Activated CD8-positive, alpha-beta memory T cell treated with anti-CD3 and anti-CD28 coated beads, Interleukin-2, amount 50 U/mL, for 48 hours (primary cell): ENCODE results near the gene DQX1.
"Not testable (repeated sequence)": the region's sequence is repeated elsewhere in the genome, so short reads cannot be mapped to it uniquely, and the experiment has no call there.

ENCODE experiments used
- DNase-seq: peaks from one replicate; pipeline ENCODE4 v3.0.0-alpha.2; 2020

Gene DQX1, protein sequence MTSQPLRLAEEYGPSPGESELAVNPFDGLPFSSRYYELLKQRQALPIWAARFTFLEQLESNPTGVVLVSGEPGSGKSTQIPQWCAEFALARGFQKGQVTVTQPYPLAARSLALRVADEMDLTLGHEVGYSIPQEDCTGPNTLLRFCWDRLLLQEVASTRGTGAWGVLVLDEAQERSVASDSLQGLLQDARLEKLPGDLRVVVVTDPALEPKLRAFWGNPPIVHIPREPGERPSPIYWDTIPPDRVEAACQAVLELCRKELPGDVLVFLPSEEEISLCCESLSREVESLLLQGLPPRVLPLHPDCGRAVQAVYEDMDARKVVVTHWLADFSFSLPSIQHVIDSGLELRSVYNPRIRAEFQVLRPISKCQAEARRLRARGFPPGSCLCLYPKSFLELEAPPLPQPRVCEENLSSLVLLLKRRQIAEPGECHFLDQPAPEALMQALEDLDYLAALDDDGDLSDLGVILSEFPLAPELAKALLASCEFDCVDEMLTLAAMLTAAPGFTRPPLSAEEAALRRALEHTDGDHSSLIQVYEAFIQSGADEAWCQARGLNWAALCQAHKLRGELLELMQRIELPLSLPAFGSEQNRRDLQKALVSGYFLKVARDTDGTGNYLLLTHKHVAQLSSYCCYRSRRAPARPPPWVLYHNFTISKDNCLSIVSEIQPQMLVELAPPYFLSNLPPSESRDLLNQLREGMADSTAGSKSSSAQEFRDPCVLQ

DNA sequence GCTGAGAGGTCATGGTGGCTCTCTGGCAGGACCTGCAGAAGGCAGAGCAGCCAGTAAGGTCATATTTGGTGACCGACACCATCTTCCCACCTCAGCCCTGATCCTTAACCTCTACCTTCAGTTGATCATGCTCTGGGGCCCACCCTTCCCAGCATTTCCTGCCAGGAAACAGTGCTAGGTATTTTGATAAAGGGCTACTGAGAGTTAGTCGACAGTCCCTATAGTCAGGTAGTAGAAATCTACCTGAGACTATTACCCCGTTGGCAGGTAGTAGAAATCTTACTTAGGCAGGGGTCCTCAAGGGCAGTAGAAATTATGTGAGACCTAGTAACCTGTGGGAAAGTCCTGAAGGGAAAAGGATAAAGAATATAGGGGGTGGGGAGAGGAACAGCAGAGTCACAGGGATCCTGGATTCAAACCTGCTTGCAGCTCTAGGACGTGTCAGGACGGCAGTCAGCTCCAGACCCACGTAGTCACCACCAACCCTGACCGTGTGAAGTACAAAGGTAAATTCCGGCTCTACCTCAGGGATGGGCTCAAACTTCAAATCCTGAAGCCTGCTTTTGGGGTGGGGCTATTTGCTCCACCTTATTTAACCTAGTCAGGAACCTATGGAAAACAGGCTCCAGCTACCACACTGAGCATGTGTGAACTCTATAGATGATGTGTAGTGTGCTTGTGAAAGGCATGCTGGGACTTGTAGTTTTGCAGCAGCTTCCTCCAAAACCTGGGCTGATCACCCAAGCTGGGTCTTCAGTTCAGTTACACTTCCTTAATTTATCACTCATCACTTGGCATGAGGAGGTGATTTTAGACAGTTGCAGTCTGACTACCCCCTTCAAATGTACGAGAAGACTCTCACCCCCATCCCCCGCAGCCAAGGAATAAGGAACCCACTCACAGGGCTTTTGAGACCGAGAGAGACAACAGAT is at the start of gene DQX1:
Gene DQX1 (minus strand): TSS at position 515 of the 932 bp plus-strand sequence. CDS start 502 bp downstream, at position 13.
- no peak for DNase-seq

GRCh38 chr2:74575320-74575719 is 49.3 kb upstream of the DQX1 start:
- DNase-seq, result no peak

DNA sequence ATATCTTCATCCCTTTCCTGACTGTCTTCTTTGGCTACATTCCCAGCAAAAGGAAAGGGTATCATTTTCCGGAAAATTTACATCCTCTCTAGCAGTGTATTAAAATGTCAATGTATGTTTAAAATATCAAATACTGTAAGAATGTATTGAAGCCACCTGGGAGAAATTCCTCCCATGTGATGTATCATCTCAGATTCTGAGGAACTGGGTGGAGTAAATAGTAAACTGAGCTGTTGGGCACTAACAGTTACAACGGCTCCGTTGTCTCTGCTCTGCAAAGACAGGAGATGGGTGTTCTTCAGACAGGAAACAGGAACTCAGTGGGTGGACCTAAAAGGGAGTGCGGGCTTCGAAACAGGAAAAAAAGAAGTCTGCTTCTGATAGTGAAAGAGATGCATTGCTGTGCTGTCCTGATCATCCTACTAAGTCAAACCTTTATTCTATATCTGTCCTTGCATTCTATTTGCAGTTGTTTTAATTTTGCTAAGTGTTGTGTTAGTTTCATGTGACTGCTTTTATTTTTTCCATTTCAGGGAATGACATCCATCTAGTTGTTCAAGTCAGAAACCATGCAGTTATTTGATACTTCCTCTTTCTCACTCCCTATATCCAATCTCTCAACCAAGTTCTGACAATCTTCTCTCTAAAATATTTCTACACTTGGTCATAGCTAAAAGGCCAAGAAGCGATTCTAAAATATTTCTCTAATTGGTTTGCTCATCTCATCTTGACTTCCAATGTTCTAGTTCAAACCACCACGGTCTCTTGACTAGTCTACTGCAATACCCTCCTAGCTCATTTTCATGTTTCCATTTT is 47.9 kb upstream of the DQX1 start:
- no peak for DNase-seq

- no peak for DNase-seq
Measured at GRCh38 chr2:74572178-74572925, 46.3 kb upstream of the DQX1 start.

- DNase-seq, result no peak
Measured at GRCh38 chr2:74571058-74571457, 45.0 kb upstream of the DQX1 start.

- no peak for DNase-seq
Measured at GRCh38 chr2:74569686-74570085, 43.7 kb upstream of the DQX1 start.

GRCh38 chr2:74567881-74568280 is 41.9 kb upstream of the DQX1 start:
- DNase-seq, result no peak

- DNase-seq, result no peak
Measured at GRCh38 chr2:74566754-74567085, 40.7 kb upstream of the DQX1 start.

DNA sequence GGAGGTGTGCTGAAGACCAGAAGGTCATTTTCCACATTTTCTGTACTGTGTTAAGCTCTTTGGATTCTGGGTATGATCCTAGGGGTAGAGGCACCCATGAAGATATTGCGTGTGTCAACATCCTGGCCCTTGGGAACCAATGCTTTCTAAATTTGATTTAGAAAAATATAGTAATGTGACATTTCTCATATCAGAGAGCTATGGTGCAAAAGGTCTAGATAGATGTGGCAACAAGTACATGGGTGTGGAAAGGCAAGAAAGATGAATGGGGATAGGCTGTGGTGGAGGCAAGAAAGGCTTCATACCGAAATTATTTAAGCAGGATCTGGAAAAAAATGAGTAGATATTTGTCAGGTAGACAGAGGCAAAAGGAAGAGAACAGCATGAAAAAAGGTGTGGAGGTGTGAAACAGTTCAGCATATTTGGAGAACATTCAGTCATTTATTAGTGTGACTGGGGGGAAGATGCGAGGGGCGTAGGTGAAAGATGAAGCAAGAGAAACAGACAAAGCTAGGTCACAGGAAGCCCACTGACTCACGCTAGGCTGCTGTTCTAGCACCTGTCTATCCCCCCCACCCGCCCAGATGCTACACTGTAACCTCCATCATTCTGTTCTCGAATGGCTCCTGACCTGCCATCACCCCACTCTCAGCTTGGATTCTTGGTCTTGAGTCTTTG is 40.2 kb upstream of the DQX1 start:
- DNase-seq, result no peak

- DNase-seq, result no peak
Measured at GRCh38 chr2:74564222-74564621, 38.2 kb upstream of the DQX1 start.

DNA sequence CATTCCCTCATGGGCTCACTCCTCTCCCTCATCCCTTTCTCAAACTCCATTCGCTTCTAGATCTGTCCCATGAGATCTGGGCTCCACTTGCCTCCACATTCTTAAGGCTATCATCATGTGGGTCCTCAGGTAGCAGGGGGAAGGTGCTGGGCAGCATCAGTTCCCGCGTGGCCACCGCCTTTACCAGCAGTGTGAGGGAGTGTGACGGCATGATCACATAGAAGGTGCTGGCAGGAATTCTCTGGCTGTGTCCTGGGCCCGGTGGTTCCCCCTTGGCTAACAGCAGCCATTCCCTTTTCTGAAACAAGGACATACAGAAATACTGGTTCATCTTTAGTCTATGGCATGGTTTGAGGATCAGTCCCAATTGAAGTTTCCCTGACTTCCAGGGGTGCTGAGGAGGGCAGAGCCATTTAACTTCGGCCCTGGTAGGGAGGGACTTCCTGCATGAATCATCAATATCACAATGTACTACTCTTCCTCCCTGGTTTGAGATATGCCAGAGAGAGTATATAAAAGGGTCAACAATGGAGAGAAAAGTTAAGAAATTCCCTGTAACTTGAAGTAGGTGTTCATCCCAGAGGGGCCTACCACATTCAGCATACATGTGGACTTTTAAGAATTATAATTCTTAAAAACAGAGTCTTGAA is 36.2 kb upstream of the DQX1 start:
- no peak for DNase-seq

DNA sequence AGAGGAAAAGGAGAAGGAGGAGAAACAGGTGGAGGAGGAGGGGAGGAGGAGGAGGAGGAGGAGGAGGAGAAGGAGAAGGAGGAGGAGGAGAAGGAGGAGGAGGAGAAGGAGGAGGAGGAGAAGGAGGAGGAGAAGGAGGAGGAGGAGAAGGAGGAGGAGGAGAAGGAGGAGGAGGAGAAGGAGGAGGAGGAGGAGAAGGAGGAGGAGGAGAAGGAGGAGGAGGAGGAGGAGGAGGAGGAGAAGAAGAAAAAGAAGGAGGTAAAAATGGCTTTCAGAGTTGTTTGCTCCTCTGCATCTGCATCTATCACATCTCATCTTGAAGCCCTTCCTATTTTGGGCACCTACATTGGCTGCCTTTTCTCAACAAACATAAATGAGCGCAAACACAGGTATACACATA is 35.0 kb upstream of the DQX1 start:
- not testable (repeated sequence) for DNase-seq

DNA sequence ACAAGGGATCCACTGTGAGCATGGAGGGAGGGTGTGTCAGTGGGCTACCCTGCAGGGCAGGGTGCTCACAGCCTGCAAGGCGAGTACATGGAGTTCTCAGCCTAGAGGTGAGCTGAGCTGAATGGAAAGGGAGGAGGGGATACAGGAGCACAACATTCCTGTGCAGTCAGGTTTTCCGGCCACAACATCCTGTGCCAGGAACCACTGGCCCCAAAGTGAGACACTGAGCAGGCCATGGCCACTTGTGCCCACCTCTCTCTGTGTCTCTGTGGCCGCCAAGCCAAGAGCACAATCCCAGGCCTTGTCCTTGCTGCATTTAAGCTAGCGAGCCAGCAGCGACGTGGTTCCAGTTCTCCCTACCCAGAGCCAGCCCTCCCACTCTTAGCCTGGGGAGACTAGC is 34.6 kb upstream of the DQX1 start:
- no peak for DNase-seq

DNA sequence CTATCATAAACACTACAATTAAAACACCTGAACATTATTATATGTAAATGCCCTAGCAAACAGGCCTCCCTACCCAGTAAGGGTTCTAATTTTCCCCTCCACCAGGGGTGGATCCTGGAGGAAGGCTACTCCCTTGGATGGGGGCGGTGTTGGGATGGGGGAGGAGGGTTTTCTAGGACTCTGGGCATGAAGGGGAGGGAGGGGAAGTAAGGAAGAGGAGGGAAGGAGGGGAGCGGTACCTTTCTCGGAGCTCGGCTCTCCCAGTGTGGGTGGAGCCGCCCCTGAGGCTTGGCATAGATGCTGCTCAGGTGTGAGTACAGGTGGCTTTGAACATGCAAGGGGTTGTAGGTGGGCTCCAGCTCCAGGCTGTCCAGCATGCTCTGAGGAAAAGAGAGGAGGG is 33.9 kb upstream of the DQX1 start:
- DNase-seq, result no peak

DNA sequence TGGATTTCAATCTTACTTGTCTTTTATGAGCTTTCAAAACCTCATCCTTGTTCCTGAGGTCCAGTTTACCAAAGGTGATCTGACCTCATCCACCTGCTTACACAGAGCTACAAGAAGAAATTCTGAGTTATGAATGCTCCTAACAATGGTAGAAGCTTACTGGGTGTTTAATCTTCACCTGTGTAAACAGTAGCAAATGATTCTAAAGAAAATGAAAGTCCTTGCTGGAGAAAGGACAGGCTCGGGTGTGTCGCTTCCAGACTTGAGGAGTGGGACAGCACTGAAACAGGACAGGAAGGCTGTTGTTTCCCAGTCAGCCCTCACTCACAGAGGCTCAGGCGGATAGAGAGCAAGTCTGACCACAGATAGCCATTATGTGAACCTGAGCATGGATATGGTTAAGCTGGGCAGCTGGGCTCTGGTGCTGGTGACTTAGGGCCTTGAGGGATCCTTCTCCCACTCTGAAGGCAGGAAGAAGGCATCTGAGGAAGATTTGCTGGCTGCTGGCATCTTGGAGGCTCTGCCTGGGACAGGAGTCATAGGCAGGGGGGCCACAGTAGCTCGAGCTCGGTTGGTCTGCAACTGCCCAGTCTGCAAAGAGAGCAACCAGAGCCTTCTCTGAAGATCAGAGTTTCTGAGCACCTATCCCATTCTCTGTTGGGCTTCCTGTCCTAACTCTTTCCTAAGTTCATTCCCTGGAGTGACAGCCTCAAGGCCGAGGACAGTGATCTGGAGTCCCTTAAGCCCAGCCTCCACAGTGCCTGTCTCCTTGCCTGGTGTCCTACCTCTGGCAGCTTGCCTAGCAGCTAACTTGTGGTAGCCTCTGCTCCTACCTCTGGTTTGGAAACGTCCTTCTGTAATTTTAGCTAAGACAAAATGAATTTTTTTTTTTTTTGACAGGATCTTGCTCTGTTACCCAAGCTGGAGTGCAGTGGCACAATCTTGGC is 32.5 kb upstream of the DQX1 start:
- no peak for DNase-seq

- peak; percentile 36 for DNase-seq
Measured at GRCh38 chr2:74556831-74557370, 30.9 kb upstream of the DQX1 start.

DNA sequence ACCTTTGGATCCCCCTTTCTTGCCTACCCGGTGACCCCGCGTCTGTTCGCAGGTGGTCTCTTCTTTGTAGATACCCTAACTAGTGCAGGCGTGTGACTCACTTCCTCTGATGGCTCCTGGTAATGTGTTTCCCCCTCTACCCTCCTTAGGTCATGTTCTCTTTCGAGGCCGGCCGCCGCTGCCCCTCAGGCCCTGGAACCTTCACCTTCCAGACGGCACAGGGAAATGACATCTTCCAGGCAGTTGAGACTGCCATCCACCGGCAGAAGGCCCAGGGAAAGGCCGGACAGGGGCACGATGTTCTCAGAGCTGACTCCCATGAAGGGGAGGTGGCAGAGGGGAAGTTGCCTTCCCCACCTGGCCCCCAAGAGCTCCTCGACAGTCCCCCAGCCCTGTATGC is 30.1 kb upstream of the DQX1 start:
- no peak for DNase-seq

GRCh38 chr2:74555610-74556103 is 29.6 kb upstream of the DQX1 start:
- no peak for DNase-seq
